T follicular helper cell (primary cell): Measurements from ENCODE around the gene GET3.

Experiments
- DNase-seq: peaks from one replicate; pipeline ENCODE4 v3.0.0-alpha.2; 2020; ENCODE audit warnings: low read depth

The GET3 gene

GRCh38 chr19:12752056-12752781 lies 14.9 kb downstream of the GET3 start:
- no peak for DNase-seq

DNA sequence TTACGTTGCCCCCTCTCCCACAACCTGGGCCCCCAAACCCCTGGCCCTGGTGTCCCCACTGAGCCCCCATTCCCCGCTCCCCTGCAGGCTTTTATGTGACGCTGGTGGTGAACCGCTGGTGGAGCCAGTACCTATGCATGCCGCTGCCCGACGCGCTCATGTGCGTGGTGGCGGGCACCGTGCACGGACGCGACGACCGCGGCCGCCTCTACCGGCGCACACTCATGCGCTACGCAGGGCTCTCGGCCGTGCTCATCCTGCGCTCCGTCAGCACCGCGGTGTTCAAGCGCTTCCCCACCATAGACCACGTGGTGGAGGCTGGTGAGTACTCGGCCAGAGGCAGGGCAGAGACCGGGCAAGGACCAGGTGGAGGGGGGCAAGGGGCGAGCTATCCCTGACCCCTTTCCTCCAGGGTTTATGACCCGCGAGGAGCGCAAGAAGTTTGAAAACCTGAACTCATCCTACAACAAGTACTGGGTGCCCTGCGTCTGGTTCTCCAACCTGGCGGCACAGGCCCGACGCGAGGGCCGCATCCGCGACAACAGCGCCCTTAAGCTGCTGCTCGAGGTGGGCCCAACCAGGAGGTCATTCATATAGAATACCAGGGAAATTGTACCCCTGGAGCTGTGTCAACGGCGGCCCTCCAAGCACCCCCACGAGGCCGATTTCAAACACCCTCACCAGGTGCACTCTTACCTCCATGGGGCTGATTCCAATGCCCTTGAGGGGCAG lies 17.3 kb downstream of the GET3 start:
- no peak for DNase-seq

- DNase-seq = no peak
These were observed 19.0 kb downstream of the GET3 start for GRCh38 chr19:12756150-12756883.

GRCh38 chr19:12757544-12758274 lies 20.4 kb downstream of the GET3 start:
- DNase-seq = peak; percentile 40

DNA sequence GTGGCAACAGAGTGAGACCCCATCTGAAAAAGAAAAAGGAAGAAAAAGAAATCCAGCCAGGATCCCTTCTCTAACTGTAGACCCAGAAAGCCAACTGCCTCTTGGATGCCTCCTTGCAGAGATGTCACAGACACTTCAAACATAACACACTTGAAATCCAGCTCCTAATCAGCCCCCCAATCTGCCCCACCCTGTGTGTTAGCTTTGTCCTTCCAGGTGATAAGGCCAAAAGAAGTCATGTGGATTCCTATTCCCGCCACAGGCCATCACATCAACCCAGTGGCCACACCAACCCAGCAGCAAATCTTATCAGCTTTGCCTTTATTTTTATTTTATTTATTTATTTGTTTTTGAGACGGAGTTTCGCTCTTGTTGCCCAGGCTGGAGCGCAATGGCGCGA lies 22.4 kb downstream of the GET3 start:
- DNase-seq = no peak

DNA sequence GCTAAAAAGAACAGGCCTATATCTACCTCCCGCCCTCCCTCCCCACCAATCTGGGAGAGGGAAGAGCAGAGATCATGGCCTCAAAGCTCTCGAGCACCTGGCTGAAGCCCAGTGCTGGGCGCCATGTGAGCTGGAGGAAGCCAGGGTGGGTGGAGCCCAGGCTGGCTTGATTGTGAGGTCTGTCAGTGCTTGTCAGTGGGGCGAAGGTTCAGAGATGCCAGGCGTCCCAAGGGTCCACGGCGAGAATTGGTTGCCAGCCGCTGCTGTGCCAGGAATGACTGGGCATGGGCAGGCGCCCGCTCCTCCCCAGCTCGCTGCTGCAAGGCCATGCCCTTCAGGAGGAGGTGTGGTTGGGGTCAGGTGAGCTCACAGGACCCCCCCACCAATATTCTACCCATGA lies 25.8 kb downstream of the GET3 start:
- DNase-seq = no peak

- no peak for DNase-seq
These were observed 27.4 kb downstream of the GET3 start for GRCh38 chr19:12764698-12765097.

- no peak for DNase-seq
These were observed 28.8 kb downstream of the GET3 start for GRCh38 chr19:12766051-12766521.

DNA sequence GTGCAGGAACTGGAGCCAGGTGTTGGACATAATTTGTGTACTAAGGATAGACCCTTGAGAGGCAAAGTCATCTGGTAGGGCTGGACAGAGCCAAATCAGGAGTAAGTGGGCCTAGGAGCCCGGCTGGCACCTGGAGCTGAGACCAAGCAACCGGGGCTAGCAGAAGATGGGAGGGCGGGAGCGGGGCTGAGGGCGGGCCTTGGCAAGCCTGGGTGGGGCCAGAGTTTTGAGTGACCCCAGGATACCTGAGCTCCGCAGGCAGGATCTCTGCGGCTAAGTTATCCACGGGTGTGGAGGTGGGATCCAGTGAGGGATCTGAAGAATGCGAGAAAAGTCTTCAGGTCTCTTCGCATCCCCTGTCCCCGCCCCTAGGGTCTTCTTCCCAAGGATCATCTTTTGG lies 29.9 kb downstream of the GET3 start:
- DNase-seq = no peak

DNA sequence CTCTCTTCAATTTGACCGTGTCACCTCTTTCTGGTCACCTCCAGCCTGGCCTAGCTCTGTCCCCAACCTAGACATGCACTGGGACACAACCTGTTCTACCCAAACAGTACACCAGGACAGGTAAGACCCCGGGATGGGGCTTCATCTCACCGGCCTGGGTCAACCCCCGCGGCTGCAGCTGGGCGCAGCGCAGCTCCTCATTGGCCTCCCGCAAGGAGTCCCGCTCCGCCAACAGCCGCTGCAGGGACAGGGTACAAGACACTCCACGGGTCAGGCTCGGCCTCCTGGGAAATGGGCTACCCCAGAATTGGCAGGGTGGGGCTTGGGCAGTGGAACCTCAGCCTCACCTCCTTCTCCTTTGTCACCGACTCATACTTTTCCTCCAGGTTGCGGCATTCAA lies 30.4 kb downstream of the GET3 start:
- DNase-seq = no peak

DNA sequence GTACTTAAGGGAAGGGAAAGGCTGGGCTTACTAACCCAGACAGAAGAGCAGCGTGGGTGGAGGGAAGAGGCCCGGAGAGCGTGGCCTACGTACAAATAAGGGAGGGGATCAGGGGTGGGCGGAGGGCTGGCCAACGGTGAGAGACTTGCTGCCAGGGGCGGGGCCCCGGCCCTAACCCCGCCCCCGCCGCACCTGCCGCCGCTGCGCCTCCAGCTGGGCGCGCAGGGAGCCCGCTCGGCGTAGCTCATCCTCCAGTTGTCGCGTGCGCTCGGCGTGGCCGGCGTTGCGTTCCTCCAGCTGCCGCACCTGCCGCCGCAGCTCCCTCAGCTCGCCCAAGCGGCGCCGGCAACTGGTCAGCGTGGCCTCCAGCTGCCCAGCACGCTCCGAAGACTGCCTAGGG lies 32.4 kb downstream of the GET3 start:
- DNase-seq = no peak

DNA sequence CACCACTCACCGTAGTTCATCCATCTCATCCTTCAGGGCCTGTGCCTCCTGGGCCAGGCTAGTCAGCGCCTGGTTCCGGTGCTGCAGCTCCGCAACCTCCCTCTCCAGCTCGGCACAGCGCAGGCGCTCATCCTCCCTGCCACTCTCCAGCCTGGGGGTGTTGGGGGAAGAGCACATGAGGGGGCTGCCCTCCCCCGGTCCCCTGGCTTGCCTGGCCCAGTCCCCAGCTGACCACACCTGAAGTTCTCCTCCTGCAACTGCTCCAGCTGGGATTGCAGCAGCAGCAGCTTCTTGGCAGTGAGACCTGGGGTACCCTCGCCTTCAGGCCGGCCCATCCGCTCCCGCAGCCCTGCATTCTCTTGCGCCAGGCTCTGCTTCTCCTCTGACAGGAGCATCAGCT lies 33.6 kb downstream of the GET3 start:
- DNase-seq = no peak

- no peak for DNase-seq
These were observed 35.0 kb downstream of the GET3 start for GRCh38 chr19:12772323-12772722.

DNA sequence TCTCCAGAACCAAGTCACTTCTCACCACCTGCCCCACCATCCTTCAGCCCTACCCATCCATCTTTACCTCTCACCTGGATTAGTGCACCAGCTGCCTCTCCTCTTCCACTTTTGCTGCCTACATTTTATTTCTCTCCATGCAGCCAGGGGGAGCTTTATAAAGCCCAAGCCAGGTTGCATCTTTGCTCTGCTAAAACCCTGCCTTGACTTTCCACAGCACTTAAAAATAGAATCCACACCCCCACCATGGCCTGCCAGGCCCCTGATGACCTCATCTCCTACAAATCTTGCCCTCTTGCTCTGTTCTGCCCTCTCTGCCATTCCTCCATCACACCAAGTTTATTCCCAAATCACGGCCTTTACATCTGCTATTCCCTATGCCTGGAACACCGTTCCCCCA lies 36.3 kb downstream of the GET3 start:
- DNase-seq = no peak

- no peak for DNase-seq
These were observed 37.6 kb downstream of the GET3 start, which contains the start of gene HOOK2 for GRCh38 chr19:12774588-12775555. HOOK2 (minus strand) TSS chr19:12775552; CDS start chr19:12775449, 103 bp downstream.

DNA sequence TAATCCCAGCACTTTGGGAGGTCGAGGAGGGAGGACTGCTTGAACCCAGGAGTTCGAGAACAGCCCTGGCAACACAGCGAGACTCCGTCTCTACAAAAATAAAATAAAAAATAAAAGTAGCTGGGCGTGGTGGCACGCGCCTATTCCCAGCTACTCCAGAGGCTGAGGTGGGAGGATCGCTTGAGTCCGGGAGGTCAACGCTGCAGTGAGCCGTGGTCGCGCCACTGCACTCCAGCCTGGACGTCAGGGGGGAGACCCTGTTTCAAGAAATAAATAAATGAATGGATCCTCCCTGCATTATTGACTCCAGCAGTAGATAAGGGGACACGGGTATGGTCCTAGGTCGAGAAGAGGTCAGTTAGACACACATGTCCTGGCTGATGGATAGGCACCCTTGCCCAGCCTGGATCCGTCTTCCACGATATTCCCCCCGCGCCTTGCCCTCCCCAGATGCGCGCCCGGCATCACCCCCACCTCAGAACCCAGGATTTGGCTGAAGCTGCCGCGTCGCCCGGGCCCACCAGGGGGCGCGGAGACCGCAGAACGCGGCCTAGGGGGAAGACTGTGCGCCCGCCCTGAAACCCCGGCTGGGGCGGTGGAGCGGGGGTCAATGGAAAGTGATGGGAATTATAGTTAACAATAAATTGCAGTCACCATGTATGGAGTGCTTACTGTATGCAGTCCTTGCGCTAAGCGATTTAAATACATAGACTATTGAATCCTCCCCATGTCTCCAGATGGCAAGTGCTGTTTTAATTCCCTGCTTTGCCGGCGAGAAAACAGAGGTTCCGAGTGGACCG lies 40.1 kb downstream of the GET3 start:
- peak; percentile 70 for DNase-seq

DNA sequence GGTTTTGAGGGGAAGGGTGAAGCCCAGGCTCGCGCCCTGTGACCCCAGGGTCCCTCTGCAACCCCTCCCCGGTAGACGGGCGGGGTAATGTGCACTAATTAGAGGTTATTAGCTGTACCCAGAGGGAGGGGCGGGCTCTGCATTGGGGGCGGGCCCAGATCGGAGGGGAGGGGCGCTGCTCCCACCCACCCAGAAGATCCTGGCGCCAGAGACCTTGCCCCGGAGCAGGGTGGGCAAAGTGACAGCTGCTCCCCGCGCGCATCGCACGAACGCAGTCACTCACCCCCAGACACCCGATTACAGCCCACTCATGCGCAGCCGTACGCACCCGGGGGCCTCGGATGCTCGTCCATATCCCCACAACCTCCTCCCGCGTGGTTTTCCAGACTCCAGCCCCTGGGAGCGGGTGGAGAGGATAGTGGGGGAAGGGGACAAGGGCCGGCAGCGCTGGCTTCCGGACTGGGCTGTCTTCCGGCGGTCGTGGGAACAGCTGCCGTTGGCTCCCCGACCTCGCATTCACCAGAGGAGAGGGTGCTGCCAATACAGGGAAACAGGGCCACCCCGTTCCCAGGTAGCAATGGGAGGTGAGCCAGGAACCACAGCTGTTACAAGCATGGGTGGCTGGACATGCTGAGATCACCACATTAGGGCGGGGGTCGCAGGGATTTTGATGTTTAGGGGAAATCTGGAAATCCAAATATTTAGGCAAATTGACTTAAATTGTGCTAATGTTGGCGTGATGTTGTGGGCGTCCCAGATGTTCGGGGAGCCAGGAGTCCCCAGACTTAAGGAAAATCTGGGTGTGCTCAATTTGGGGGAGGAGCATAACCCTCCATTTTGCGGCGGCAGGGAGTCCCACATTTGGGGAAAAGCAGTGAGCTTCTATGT lies 41.0 kb downstream of the GET3 start:
- no peak for DNase-seq

GRCh38 chr19:12778905-12779161 lies 41.5 kb downstream of the GET3 start:
- no peak for DNase-seq
